Activated CD4-positive, alpha-beta T cell treated with anti-CD3 and anti-CD28 coated beads, Interleukin-2, amount 10 ng/mL, durations not matched to agents 7 days and 5 days (primary cell): ENCODE results near the gene EIF4EBP3. TPM values are rescaled to one million over a fixed set of nuclear protein-coding genes. Genes with fewer than 3 reads are reported as not detected.

Source experiments
- CTCF ChIA-PET: fragments of 350-600 bp; sonication (Branson Sonifier 250); formaldehyde crosslinking; loops from one replicate; lab custom pipeline; 2021; ENCODE audit warnings: antibody characterized with exemption; lab: Charles Lee
- POLR2A ChIA-PET: fragments of 350-600 bp; sonication (Branson Sonifier 250); formaldehyde crosslinking; loops from one replicate; lab custom pipeline; 2021; ENCODE audit warnings: antibody characterized with exemption; lab: Charles Lee
- DNase-seq: peaks from one replicate; pipeline ENCODE4 v3.0.0-alpha.2; 2020
- H3K27ac Mint-ChIP-seq: one replicate; pipeline ENCODE4 v1.8.0; 2021; ENCODE audit warnings: mild to moderate bottlenecking, moderate library complexity, mixed read lengths
- H3K27me3 Mint-ChIP-seq: one replicate; pipeline ENCODE4 v1.8.0; 2021; ENCODE audit warnings: mixed read lengths
- H3K36me3 Mint-ChIP-seq: one replicate; pipeline ENCODE4 v1.8.0; 2021; ENCODE audit warnings: low read depth, mixed read lengths
- H3K4me1 Mint-ChIP-seq: one replicate; pipeline ENCODE4 v1.8.0; 2021; ENCODE audit warnings: mixed read lengths
- H3K4me3 Mint-ChIP-seq: one replicate; pipeline ENCODE4 v1.8.0; 2021; ENCODE audit warnings: mild to moderate bottlenecking, moderate library complexity, mixed read lengths
- H3K9me3 Mint-ChIP-seq: one replicate; pipeline ENCODE4 v1.8.0; 2021; ENCODE audit warnings: mixed read lengths
- total RNA-seq, 2 experiments: library from RNA; stranded (reverse); gene quantifications; one replicate each; pipeline ENCODE4 v1.2.3, GENCODE V29; 2021

EIF4EBP3 gene
- total RNA-seq, 2 experiments from 2014 or later = 9.5 to 9.7 TPM

DNA sequence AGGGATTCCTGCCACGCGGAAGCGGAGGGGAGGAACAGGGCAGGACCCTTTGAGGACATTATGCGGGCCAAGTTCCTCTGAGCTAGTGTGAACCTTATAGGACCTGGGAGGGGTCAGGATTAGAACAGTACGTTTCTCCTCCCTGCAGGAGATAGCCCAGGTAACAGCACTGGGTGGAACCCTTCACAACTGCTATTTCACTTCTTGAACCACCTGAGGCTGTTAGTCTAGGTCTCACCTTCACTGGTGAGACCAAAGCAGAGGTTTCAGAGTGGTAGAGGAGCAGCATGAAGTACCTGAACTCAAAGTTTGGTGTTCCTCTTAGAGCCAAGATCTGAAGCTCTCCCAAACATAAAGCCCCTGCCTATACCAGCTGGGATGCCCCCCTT, 832 bp downstream of the EIF4EBP3 start:
- H3K4me3 Mint-ChIP-seq = peak overlapping the region; percentile 77
- POLR2A ChIA-PET = interaction anchor here (0.5 to 0.7 kb wide), 2 partner anchors 86 to 147 kb away, joined by 3 read pairs; no protein-coding TSS in a partner anchor
- peaks cover 51% of the 10 kb centered on the region for H3K4me1 Mint-ChIP-seq
- H3K27ac Mint-ChIP-seq = peak overlapping the region; percentile 97
- H3K27me3 Mint-ChIP-seq = no peaks in the 10 kb centered on the region
- H3K9me3 Mint-ChIP-seq = no peaks in the 10 kb centered on the region
- peaks cover 45% of the 10 kb centered on the region for H3K36me3 Mint-ChIP-seq
- no peak for DNase-seq
- CTCF ChIA-PET = interaction anchor here (0.7 to 3.2 kb wide), 20 partner anchors 8 to 163 kb away, joined by 3 to 19 read pairs (median 4); partner anchors contain the start of genes APBB3, SLC35A4, SRA1 and WDR55

DNA sequence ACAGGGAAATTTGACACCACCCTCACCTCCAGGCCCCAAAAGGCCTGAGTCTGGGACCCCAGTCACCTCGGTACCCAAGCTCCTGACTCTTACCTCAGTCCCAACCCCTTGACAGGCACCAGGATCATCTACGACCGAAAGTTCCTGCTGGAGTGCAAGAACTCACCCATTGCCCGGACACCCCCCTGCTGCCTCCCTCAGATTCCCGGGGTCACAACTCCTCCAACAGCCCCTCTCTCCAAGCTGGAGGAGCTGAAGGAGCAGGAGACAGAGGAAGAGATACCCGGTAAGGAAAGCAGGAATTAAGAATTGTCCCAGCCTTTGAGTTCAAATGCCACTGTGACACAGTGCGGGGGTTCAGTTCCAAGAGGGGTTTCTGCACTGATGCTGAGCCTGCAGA, 1.3 kb downstream of the EIF4EBP3 start:
- DNase-seq = no peak
- Mint-ChIP-seq H3K4me3 (peak overlapping the region; percentile 77), H3K4me1 (peaks cover 56% of the 10 kb centered on the region), H3K27me3 (no peaks in the 10 kb centered on the region), H3K36me3 (peaks cover 50% of the 10 kb centered on the region), H3K9me3 (no peaks in the 10 kb centered on the region), H3K27ac (peak overlapping the region; percentile 97)
- CTCF ChIA-PET = interaction anchor here (0.7 to 3.2 kb wide), 10 partner anchors 10 to 152 kb away, joined by 3 to 16 read pairs (median 4); partner anchors contain the start of genes ANKHD1, APBB3 and SLC35A4
- POLR2A ChIA-PET = no interaction called here

DNA sequence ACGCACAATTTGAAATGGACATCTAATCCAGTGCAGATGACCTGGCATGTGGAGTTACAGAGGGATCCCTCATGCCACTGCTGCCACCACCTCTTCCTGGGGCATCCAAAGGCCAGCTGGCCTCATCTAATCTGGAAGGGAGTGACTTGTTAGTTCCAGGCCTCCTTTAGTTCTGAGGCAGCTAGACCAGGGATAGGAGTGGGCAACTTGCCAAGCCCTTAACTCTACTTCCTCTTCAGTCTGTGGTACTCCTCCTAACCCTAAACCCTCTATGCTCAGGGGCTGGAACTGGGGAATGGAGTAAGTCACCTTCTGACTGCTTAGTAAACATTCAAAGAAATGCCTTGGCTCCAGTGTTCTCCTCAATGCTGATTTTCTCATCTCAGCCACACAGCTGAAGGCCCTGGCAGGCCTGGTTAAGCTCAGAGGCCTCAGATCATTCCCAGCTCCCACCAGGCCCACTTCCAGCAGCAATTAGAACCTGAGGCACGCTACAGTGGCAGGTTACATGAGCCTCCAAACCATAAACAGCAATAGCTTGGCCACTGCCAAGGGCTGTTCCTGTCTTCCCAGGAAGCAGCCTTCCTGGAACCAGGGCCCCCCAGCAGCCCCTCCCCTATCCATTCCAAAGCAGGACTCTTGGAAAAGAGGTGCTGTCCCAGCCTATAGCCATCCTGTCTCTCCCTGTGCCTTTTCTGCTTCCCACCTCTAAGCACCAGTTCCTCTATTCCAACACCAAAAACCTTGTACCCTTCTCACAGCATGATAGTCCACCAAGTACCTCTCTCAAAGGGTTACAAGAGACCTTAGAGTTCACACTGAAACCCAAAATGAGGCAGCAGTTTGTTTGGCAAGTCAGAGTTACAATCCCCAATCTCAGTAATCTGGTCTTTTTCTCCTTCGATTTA, 2.0 kb downstream of the EIF4EBP3 start:
- no peak for DNase-seq
- Mint-ChIP-seq H3K27me3 (no peaks in the 10 kb centered on the region), H3K4me1 (peaks cover 63% of the 10 kb centered on the region), H3K36me3 (peaks cover 49% of the 10 kb centered on the region), H3K9me3 (no peaks in the 10 kb centered on the region), H3K27ac (peak overlapping the region; percentile 97), H3K4me3 (peak overlapping the region; percentile 44)
- ChIA-PET POLR2A (no interaction called here), CTCF (interaction anchor here (0.7 to 3.2 kb wide), 6 partner anchors 9 to 153 kb away, joined by 3 to 15 read pairs (median 4); partner anchors contain the start of genes ANKHD1, APBB3 and SLC35A4)

DNA sequence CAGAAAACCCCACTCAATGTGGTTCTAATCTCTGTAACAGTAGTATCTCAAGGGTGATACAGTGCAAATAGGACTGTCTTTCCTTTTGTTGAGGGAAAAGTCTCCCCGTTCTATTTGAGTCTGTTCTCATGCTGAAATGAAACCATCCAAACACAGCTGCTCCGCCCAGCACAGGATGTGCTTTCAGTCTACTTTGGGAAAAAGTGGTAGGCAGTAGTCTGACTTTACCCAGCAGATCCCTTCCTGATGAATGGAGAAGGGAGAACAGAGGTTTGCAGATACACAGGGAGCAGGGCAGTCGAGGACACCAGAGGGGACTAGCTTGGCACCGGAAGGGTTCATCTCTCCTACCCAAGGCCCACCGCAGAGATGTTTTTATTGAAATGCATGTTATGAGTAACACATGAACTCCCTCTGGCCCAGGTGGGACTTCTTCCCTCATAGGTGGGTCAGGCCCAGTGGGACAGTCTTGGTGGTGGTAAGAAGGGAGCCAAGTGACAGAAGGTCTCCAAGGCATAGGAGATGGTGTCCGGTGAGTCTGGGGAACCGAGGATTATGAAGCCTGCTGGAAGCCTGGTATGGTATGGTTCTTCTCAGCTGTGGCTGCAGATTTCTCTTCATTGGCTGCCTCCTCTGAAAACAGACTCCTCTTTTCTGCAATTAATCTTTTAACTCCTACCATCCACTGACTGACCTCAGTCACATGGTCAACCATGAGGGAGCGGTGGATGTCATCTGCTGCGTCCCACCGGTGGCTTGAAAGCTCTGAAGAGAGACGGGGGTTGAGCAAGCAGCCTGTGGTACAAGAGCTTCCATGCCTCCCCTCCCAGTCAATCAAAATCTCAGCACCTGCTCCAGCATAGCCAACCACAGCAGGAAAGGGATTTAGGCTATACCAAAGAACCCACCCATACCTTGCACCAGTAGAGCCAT, 3.0 kb downstream of the EIF4EBP3 start:
- POLR2A ChIA-PET = no interaction called here
- no peak for DNase-seq
- H3K4me1 Mint-ChIP-seq = peaks cover 73% of the 10 kb centered on the region
- CTCF ChIA-PET = interaction anchor here (1.0 to 1.1 kb wide), 2 partner anchors 12 to 149 kb away, joined by 3 to 4 read pairs; partner anchors contain the start of gene ANKHD1
- peaks cover 49% of the 10 kb centered on the region for H3K36me3 Mint-ChIP-seq
- H3K27ac Mint-ChIP-seq = peak overlapping the region; percentile 66
- H3K9me3 Mint-ChIP-seq = no peaks in the 10 kb centered on the region
- H3K4me3 Mint-ChIP-seq = no peak overlapping the region
- H3K27me3 Mint-ChIP-seq = no peaks in the 10 kb centered on the region

DNA sequence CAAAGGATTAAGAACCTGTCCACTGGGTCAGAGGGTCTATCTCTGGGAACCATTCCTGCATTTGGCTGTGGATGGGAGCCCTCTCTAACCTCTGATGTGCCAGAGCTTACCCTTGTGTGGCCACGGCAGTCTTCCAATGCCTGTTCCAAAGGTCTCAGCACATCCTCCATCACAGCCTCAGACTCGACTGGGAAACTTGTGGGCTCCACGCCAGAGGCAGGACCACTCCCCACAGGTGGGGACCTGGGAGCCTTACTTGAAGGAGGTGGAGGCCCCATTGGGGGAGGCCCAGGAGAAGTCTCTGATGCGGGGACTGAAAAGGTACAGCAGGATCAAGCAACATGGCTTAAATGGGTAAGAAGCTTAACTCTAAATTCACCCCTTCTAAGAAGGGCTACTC, 4.4 kb downstream of the EIF4EBP3 start:
- no peak for DNase-seq
- no peak overlapping the region for H3K4me3 Mint-ChIP-seq
- peaks cover 61% of the 10 kb centered on the region for H3K36me3 Mint-ChIP-seq
- ChIA-PET CTCF (interaction anchor here (1.4 kb wide), 2 partner anchors 20 to 318 kb away, joined by 3 read pairs; no protein-coding TSS in a partner anchor), POLR2A (no interaction called here)
- no peaks in the 10 kb centered on the region for H3K27me3 Mint-ChIP-seq
- H3K27ac Mint-ChIP-seq = no peak overlapping the region
- no peaks in the 10 kb centered on the region for H3K9me3 Mint-ChIP-seq
- peaks cover 80% of the 10 kb centered on the region for H3K4me1 Mint-ChIP-seq

DNA sequence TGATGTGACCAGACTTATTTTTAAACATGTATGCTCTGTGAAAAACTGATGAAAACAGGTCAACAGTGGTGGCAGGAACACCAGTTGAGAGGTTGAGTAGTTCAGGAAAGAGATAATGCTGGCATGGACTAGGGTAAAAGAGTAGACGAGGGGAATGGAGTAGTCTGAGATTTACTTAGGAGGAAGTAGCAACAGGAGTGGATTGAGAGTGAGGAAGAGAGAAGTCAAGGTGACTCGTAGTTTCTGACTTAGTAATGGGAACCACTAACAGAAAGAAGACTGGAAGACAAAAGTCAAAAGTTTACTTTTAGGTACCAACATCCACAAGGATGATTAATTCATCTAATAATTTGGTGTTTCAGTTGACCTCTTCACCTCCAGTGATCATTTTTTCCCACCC, 6.2 kb downstream of the EIF4EBP3 start:
- no peaks in the 10 kb centered on the region for H3K9me3 Mint-ChIP-seq
- ChIA-PET CTCF (interaction anchor here (1.3 kb wide), 1 partner anchor 9 kb away, joined by 4 read pairs; no protein-coding TSS in a partner anchor), POLR2A (no interaction called here)
- peaks cover 78% of the 10 kb centered on the region for H3K4me1 Mint-ChIP-seq
- no peak for DNase-seq
- no peaks in the 10 kb centered on the region for H3K27me3 Mint-ChIP-seq
- peak overlapping the region; percentile 0 for H3K27ac Mint-ChIP-seq
- H3K36me3 Mint-ChIP-seq = peaks cover 66% of the 10 kb centered on the region
- H3K4me3 Mint-ChIP-seq = no peak overlapping the region

DNA sequence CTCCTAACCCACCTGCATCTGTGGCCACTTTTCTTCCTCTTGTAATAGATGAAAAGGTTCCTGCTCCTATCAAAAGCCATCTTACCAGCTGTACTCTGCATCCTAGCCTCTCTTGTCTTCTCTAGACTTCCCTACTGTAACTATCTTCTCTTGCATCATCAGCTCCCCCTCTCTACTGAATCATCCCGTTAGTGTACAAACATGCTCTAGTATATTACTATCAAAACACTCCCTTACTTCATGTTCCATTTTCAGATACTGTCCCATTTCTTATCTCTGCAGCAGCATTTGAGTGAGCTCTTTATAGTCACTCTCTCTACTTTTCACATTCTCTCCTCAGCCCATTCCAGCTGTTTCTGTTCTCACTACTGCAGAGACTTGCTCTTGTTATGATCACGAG, 7.0 kb downstream of the EIF4EBP3 start:
- Mint-ChIP-seq H3K27me3 (no peaks in the 10 kb centered on the region), H3K36me3 (peaks cover 59% of the 10 kb centered on the region), H3K4me1 (peaks cover 70% of the 10 kb centered on the region), H3K27ac (peak overlapping the region; percentile 7), H3K4me3 (no peak overlapping the region), H3K9me3 (no peaks in the 10 kb centered on the region)
- ChIA-PET CTCF (interaction anchor here (0.6 kb wide), 1 partner anchor 74 kb away, joined by 3 read pairs; no protein-coding TSS in a partner anchor), POLR2A (no interaction called here)
- DNase-seq = no peak

DNA sequence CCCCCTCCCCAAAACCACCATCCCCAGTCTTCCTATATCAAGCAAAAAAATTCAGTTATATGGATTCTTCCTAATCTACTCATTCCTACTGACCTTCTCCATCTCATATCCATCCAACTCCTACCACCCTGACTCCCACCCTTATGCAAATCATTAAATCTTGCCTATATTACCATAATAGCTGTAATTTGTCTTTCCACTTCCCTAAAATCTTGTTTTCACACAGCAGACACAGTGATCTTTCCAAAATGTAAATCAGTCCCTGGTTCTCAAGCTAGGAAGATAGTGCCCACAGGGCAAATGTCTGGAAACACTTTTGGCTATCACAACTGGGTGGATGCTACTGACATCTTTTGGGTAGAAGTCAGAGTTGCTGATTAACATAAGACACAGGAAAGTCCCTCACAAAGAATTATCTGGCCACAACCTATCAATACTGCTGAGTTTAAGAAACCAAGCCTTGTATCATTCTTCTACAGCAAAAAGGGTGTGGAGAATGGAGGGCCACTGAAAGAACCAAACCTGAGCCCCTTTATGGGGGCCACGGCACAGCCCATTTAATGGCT, 8.4 kb downstream of the EIF4EBP3 start:
- peak overlapping the region; percentile 73 for H3K4me3 Mint-ChIP-seq
- peaks cover 47% of the 10 kb centered on the region for H3K36me3 Mint-ChIP-seq
- POLR2A ChIA-PET = no interaction called here
- CTCF ChIA-PET = interaction anchor here (2.9 kb wide), 1 partner anchor 8 kb away, joined by 19 read pairs; the partner anchor contains the start of gene EIF4EBP3
- no peaks in the 10 kb centered on the region for H3K9me3 Mint-ChIP-seq
- no peak for DNase-seq
- no peaks in the 10 kb centered on the region for H3K27me3 Mint-ChIP-seq
- peak overlapping the region; percentile 90 for H3K27ac Mint-ChIP-seq
- H3K4me1 Mint-ChIP-seq = peaks cover 56% of the 10 kb centered on the region

DNA sequence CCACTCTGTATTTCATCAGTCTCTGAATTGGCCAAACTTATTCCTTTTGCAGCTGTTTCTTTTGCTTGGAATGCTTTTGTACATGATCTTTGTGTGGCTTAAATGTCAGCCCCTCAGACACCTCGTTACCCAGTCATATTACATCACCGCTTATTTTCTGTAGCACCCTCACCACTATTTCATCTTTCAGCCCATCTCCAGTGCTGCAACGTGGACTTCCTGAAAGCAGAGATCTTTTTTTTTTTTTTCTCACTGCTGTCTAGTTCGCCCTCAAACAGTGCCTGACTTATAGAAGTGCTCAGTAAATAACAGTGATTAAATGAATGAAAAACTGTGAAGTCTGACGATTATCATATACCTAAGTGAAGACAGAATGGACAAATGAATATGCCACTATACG, 9.0 kb downstream of the EIF4EBP3 start:
- Mint-ChIP-seq H3K4me1 (peaks cover 53% of the 10 kb centered on the region), H3K4me3 (peak overlapping the region; percentile 73), H3K27ac (peak overlapping the region; percentile 90), H3K36me3 (peaks cover 47% of the 10 kb centered on the region), H3K9me3 (no peaks in the 10 kb centered on the region), H3K27me3 (no peaks in the 10 kb centered on the region)
- ChIA-PET POLR2A (no interaction called here), CTCF (interaction anchor here (2.9 kb wide), 1 partner anchor 9 kb away, joined by 19 read pairs; the partner anchor contains the start of gene EIF4EBP3)
- no peak for DNase-seq

DNA sequence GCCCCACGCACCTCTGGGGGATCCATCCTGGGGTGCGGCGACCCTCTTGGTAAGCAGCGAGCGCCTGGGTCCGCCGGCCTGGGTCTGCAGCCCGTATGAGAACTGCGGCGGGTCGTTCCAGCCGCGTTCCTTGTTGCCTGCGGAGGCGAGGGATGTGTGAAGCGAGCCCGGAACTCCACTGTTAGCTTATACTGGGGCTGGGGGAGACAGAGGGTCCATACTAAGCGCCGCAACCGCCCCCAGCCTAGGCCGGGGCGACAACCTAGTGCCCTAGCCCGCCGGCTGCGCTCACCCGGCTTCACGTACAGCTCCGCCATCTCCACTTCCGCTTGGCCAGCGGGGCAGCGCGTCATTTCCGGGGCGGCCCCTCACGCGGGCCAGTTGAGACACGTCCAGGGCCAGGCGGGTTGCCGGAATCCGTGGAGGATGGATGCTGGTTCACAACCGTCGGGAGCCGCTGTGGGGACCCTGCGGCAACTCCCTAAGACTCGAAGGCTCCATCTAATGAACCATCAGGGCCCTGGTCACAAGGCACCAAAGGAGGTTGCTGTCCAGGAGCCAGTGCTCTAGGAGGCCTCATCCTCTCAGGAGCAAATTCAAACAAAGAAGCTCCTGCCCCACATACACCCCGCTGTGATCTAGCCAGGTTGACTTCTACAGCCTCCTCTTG, 9.8 kb downstream of the EIF4EBP3 start, which contains the start of gene SRA1:
TSS of gene SRA1 (minus strand) at position 338 of the 670 bp plus-strand sequence. CDS start at position 317, 21 bp downstream.
- Mint-ChIP-seq H3K4me1 (peaks cover 51% of the 10 kb centered on the region), H3K27ac (peak within 1 kb of the TSS; percentile 90), H3K9me3 (no peaks in the 10 kb centered on the region), H3K27me3 (no peaks in the 10 kb centered on the region), H3K36me3 (peaks cover 46% of the 10 kb centered on the region), H3K4me3 (peak within 1 kb of the TSS; percentile 73)
- ChIA-PET POLR2A (interaction anchor here (0.6 to 0.7 kb wide), 2 partner anchors 84 to 118 kb away, joined by 3 to 5 read pairs; no protein-coding TSS in a partner anchor), CTCF (interaction anchor here (1.0 to 2.9 kb wide), 4 partner anchors 10 to 107 kb away, joined by 3 to 19 read pairs (median 4); partner anchors contain the start of genes EIF4EBP3 and TMCO6)
- DNase-seq = peak; percentile 88

DNA sequence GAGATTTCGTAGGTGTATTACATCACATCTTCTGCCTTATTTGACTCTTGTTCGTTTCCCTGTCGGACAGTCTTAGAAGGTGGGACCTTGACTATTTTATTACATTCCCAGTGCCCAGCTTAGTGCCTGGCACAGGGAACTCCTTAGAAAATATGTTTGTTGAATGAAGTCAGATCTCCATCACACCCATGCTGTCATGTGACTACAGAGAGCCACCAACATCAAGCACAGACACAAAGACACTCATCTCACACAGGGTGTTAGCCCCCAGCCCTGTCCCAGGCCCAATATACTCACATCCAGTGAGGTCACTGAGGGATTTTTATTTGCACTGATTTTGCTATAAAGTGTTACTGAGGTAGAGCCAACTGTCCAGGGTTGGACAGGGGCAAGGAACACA, 10.5 kb downstream of the EIF4EBP3 start:
- Mint-ChIP-seq H3K27me3 (no peaks in the 10 kb centered on the region), H3K27ac (peak overlapping the region; percentile 90), H3K4me1 (peaks cover 52% of the 10 kb centered on the region), H3K9me3 (no peaks in the 10 kb centered on the region), H3K36me3 (peaks cover 41% of the 10 kb centered on the region), H3K4me3 (peak overlapping the region; percentile 73)
- ChIA-PET POLR2A (interaction anchor here (0.7 kb wide), 1 partner anchor 117 kb away, joined by 3 read pairs; no protein-coding TSS in a partner anchor), CTCF (interaction anchor here (1.0 to 2.9 kb wide), 3 partner anchors 10 to 82 kb away, joined by 3 to 19 read pairs (median 5); partner anchors contain the start of genes EIF4EBP3 and TMCO6)
- DNase-seq = no peak
